NCI-H146 treated with DMSO at 0.1 percent for 48 hours (cell line): ENCODE measurements around the gene KNDC1.
"Not testable (repeated sequence)": the region's sequence is repeated elsewhere in the genome, so short reads cannot be mapped to it uniquely, and the experiment has no call there.

Experiments
- DNase-seq: peaks from one replicate; lab custom pipeline; 2025; ENCODE audit not compliant: unreplicated experiment; lab: John Stamatoyannopoulos, UW

The KNDC1 gene

DNA sequence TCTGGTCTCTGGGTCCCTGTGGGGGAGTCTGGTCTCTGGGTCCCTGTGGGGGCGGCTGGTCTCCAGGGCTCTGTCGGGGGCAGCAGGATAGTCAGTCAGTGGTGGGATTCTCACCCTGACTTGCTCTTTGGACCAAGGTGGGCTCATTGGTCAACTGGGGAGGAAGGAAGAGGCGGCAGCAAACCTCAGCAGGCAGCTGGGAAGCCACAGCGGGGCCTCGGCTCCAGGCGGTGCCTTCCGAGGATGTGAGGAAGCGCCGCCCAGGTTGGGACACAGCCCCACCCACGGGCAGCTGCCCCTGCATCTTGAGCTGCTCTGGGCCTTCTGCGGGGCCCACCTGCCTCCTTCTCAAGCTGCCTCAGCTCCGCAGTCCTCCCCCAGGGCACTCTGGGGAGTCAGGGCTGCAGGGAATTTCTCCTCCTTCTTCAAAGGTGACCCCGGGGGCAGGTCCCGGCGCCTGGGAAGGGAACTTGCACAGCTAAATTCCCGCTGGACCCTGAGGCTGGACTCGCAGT, 20.4 kb upstream of the KNDC1 start:
- no peak for DNase-seq

DNA sequence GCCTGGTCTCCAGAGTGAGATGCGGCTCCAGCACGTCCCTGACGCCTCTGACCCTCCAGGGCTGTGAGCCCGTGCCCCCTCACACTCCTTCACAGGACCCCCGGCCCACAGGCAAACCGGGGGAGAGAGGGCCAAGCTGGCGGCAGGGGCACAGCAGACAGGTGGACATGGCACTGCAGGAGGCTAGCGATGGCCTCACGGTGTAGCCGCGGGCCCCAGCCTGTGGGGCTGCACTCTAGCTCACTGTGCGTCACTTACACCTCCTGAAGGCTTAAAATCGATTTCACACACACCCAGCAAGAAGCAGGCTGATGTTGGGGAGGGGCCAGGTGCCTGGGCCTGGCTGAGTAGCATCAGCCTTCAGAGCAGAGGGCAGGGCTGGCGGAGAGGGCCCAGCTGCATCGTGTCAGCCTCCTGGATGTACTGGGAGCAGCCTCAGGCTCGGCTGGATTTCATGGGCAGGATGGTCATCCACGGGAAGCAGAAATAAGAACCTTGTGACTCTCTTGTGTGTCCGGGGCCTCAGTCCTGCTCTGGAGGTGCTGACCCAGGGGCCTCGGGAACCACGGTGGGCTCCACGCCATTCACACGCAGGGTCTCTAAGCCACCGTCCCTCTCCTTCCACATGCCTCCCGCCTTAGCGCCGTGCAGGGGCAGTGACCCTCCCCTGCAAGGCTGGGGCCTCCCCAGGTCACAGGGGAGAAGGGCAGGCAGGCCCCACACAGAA, 19.4 kb upstream of the KNDC1 start:
- no peak for DNase-seq

DNA sequence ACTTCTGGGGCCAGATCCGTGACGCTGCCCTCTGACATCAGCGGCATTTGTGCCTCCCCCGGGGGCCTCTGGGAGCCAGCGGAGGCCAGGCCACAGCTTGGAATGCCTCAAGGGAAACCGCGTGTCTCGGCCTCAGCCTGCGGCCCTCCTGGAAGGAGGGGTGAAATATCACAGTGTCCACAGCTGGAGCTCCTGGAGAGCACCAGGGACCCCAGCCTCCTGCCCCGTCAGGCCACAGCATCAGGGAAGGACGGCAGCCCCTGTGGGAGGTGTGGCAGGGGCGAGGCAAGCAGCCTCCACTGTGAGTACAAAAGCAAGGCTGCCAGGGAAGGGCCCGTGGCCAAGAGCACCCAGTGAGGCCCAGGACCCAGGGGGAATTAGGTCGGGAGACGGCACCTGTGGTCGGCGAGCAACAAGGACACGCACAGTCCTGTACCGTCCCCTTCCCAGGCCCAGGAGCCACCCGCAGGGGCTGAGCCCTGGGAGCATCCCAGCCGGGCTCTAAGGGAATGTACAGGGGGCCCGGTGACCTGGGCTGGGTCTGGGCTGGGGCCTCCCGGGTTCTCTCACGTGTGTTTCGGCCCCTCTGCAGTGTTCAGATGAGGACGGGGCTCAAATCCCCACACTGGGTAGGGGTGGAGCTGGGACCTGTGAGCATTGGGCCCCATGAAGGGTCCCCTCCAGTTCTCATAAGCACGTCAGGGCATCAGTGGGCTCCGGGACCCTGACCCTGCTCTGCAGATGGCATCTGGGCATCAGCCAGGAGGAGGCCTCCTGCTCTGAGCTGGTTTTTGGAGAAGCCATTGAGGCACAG, 18.7 kb upstream of the KNDC1 start:
- DNase-seq = no peak

DNA sequence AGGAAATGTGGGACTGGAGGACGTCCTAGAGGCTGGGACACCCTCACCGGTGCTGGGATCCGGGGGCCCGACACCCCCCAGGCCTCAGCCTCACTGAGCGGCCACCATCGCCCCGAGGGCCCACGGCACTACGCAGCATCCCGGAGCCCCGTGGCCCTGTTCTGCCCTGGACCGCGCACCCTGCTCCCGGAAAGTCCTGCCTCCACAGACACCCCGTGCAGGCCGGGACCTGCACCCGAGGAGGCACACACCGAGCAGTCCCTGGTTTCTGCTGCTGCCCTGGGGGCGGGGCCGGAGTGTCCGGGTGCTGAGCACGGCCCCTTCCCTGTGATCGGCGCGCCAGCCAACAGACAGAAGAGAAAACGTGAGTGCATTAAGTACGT, 18.1 kb upstream of the KNDC1 start:
- DNase-seq = no peak

DNA sequence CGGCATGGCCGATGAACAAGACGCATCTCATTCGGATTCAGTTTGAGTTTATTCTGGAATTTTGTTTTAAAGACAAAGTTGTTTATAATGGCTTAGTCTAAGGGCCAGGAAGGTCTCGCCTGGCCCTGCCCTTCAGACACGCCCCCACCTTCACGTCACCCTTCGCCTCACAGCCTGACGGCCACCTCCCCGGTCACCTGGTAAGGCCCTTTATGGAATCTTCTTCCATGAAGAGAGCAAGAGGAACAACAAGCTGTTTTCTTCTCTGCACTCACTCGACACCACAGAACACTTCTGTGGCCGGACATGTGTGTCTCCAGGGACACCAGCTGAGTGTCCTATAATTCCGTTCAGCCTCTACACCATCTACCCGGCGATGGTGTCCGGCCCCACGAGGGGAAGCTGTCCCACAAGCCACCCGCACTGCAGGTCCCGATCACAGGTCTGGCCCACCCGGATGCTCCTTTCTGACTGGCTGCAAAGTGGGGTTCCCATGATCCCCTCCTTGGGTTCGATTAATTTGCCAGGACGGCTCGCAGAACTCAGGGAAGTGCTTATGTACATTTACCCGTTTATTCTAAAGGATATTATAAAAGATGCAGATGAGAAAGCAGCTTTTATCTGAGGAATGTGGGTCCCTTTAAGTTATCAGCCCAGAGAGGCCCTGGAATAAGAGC, 17.4 kb upstream of the KNDC1 start:
- DNase-seq = no peak

DNA sequence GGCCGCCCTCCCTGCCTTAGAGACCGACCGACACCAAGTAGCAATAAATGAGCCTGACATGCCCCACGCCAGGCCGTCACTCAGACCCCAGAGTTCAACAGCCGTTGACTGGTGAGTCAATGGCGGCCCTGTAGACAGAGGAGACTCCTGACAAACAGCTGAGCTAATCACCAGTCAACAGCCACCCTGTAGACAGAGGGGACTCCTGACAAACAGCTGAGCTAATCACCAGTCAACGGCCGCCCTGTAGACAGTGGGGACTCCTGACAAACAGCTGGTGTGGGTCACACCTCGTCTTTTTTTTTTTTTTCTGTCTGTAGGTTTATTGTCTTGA, 16.9 kb upstream of the KNDC1 start:
- no peak for DNase-seq

DNA sequence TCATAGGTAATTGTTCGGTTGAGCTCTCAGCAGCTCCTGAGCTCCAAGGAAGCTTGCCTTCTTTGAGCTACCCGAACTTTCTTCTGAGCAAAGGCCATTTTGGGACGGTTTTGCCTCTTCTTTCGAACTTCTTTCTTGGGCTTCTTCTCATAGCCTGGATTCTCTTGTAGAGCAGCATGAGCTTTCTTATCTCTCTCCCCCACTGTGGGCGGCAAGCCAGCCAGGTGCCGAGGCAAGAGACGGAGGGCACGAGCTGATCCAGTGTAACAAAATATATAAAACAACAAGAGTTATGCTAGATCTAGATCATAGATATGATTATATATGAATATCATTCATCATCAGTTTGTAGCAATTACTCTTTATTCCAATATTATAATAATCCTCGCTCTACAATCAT, 16.5 kb upstream of the KNDC1 start:
- no peak for DNase-seq

DNA sequence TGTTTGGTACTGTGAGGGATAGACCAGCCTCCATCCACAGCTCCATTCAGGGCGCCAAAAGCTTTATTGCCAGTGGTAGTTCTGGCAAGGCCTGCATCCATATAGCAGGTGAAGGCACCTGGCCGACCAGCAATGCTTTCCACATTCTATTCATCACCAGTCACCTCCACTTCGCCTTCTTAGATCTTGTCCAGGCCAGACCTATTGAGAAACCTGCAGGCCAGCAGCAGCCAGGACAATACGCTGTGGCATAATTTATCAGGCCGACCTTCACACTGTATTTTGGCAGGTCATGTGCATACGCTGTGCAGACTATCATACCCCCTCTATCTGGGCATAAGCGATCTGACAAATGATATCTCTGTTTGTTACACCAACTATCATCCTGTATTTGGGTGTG, 15.2 kb upstream of the KNDC1 start:
- DNase-seq = no peak

DNA sequence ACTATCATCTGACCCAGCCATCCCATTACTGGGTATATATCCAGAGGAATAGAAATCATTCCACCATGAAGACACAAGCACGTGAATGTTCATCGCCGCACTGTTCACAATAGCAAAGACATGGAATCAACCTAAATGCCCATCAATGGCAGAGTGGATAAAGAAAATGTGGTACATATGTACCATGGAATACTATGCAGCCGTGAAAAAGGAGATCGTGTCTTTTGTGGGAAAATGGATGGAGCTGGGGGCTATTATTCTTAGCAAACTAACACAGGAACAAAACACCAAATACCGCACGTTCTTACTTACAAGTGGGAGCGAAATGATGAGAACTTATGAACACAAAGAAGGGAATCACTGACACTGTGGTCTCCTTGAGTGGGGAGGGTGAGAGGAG, 9.8 kb upstream of the KNDC1 start:
- DNase-seq = no peak

DNA sequence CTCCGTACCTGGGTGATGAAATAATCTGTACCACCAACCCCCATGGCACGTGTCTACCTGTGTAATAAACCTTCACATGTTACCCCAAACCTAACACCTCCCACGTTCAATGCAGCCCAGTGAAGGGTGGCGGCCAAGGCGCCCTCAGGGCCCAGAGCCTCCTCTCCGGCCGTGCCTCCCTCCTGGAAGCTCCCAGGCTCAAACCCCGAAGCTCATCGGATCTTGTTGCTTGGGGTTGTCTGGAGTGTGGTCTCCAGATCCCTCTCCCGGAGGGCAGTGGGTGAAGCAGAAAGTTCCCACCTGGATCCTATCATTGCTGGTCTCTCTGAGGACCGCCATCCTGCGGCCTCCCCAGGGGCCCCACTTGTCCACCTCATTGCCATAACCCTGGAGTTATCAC, 9.4 kb upstream of the KNDC1 start:
- DNase-seq = no peak

DNA sequence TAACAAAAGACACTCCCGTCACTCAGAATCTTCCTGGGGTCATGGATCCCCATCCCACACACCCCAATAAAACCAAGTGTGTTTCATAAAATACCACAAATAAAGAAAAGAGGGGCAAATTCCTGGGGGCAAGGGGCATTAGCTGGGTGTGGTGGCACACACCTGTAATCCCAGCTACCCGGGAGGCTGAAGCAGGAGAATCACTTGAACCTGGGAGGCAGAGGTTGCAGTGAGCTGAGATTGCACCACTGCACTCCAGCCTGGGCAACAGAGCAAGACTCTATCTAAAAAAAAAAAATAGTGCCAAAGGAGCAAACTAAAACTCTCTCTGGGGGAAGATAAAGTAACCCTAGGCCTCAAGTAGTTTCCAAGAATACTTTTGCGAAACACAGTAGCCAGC, 8.9 kb upstream of the KNDC1 start:
- DNase-seq = not testable (repeated sequence)

DNA sequence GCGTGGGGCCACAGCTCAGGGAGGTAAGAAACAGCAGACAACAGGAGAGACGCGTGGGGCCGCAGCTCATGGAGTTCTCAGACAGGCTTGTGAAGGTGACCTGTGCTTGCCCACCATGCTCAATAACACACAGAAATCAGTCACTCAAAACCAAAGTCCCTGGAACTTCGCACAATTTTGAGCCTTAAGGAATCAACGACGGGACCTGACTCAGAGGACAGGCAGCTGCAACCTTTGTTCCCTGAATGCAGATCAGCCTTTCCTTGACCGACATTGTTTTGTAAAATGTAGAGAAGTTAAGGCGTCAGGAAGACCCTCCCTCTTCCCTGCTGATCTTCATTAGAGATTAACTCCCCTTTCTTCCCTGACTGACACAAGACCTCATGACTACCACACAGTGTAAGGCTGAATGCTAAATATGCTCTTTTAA, 8.5 kb upstream of the KNDC1 start:
- no peak for DNase-seq

DNA sequence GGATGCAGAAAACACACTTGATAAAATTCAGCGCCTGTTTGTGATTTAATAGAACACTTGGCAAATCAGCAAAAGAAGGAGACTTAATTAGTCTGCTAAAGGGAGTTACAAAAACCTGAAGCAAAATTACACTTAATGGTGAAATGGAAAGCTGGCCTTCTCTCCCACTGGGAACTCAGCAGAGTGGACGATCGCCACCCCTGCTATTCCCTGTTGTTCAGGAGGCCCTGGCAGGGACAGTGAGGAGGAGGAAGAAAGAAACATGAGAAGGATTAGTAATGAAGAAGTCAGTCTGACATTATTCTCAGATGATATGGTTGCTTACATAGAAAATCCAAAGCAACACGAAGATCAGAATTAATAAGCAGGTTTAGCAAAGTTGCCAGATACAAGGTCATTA, 5.6 kb upstream of the KNDC1 start:
- DNase-seq = no peak

DNA sequence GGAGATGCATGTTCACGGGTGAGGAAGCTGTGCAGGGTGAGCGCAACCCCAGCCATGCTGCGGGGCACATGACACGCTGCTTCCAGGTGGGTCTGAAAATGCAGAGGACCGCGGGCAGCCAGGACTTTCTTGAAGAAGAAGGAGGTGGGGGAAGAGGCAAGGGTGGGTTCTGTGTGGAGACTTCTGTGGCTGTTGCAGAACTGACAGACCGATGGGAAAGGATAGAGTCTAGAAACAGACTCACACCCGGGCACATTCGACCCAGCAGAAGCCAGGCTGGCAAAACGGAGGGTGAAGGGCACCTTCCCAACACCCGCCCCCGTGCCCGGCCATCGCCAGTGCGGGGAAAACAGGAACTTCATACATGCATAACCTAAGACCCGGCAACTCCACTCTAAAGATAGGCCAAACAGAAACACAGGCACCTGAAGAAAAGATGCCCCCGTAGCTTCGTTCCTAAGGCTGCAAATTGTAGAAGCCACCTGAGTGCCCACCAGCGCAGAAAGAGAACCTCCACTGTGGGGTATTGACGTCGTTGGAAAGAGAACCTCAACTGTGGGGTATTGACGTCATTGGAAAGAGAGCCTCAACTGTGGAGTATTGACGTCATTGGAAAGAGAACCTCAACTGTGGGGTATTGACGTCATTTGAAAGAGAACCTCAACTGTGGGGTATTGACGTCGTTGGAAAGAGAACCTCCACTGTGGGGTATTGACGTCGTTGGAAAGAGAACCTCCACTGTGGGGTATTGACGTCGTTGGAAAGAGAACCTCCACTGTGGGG, 4.8 kb upstream of the KNDC1 start:
- no peak for DNase-seq

DNA sequence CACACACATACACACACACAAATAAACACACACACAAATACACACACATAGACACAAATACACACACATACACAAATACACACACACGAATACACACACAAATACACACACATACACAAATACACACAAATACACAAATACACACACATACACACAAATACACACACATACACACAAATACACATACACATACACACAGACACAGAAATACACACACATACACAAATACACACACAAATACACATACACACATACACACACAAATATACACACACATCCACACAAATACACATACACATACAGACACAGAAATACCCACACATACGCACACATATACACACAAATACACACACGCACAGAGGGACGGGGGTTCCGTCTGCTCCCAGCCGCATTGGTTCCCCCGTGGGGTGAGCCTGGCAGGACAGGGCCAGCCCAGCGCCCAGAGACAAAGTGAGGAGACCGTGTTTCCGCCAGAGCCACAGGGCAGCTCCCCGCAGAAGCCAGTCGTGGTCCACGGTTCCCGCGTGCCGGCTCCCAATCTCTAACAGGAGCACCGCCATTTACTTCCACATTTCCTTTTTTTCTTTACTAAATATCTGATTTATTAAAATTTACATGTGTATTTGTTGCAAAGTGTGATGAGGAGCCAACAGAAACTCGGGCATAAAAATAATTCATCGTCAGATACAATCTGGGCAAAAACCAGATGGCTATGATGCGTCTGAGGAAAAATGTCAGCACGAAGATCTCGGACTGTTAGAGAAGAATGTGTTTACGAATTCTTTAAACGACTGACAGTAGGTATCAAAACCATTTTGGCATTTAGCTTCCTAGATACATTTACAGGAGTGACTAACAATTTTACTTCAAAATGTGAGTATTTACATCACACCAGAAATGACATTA, 3.1 kb upstream of the KNDC1 start:
- no peak for DNase-seq

DNA sequence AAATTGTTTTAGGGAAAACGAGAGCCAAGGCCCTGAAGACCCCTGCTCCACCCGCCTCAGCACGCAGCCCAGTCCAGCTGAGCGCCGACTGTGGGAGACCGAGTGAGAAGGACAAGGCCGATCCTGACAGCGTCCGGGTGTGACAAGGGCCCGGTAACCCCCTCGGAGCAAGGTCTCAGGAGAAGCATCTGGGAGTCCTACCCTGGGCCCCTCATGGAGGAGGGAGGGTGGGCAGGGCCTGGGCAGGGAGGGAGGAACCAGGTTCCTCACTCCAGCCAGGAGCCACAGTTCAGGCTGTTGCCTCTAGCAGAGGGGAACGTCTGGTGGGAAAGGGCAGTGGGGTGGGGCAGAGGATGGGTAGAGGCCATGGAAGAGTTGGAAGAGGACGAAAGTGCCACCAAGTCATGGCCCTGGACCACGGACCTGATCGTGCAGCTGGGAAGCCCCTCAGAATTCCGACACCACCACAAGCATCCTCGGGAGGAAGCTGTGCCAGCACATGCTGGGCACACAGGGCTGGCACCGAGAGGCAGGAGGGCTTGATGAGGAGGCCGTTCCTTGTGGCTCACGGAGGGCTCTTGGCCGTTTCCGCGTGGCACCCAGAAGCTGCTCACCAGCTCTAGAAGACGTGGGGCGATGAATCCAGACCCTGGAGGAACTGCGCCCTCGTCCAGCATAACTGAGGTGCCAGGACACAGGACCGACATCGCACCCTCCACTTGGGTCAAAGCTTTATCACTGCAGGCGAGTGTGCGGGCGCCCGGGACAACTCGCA, 2.2 kb upstream of the KNDC1 start:
- no peak for DNase-seq

DNA sequence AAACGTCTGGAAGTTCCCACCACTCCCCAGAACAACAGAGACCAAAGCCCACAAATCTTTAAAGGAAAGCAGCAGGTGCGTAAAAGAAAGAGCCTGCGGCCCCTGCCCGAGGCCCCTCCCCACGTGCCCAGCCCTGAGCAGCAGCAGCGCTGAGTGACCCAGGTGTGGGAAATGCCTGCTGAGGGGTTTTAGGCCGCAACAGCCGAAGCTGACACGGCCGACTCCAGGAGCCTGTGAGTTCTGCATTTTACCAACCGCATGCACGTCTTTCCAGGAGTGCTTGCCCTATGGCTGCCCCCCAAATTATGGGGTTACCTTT, 1.6 kb upstream of the KNDC1 start:
- no peak for DNase-seq

DNA sequence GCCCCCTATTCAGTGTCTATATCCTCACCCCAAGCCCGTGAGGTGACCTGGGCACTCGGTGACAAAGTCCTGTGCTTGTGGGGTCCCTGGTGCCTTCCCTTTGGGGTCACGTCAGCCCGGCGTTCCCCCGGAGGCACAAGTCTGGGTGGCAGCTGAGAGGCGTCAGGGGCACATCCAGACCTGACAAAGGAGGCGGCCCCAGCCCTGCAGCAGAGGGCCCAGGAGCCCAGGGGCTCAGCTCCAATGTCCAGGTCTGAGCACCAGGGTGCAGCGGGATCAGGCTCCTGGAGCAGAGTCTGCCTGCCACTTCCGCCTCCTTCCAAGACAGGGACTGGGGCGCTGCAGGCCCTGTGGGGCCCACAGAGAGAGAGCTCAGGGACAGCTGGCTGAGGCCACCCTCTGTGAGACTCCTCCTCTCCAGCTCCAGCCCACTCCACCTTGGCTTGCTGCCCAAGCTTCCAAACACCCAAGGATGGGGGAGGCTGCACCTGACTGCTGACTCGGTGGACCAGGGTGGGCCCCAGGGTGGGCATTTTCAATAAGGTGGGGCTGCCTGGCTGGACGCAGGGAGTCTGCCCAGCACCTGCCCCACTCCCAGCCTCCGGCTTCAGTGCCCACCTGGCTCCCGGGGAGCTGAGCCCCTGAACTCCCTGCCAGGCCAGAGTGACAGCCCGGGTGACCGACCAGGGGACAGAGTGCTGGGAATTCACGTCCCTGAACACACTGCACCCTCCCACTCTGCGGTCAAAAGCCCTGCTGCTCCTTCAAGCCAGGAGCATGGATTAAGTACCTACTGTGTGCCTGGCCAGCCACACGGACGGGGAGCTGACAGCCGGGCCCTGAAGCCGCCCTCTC, 1.0 kb upstream of the KNDC1 start:
- no peak for DNase-seq

DNA sequence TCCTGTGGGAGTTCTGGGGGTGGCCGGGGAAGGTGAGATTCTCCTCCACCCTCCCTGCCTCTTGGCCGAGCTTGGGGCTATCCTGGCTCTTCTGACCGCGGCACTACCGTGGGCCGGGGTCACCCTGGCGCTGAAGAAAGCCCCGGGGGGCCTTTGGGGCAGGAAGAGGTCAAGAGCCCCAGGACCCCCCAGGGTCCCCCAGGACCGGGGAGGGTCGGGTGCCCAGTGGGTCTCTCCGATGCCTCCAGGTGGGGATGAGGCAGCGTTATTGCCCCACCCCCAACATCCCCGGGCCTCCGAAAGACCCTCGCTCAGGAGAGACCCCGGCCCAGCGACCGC, 439 bp upstream of the KNDC1 start:
- no peak for DNase-seq
